Neural cell (in vitro differentiated cells): ENCODE data around the gene PTPRU. TPM values are rescaled to one million over a fixed set of nuclear protein-coding genes. Genes with fewer than 3 reads are reported as not detected.

Experiments
- H2AFZ ChIP-seq: fragments of 200-600, 300-800 bp; sonication (generic), shearing (Covaris generic); 2 replicates; pipeline ENCODE4 v1.6.0; 2014; ENCODE audit warnings: low read depth, mild to moderate bottlenecking, antibody characterized with exemption, low read length, moderate library complexity
- H3F3A ChIP-seq: fragments of 200-600 bp; shearing (Covaris generic); 2 replicates; pipeline ENCODE4 v1.6.1; 2016; ENCODE audit warnings: mild to moderate bottlenecking, moderate library complexity, mixed read lengths, antibody characterized with exemption, low read length; ENCODE audit not compliant: insufficient read depth, poor library complexity, severe bottlenecking
- H3K27ac ChIP-seq: fragments of 200-600, 300-800 bp; sonication (generic), shearing (Covaris generic); 2 replicates; pipeline ENCODE4 v1.5.1; 2014; ENCODE audit warnings: mild to moderate bottlenecking, low read length, moderate library complexity
- H3K27me3 ChIP-seq: fragments of 300-800, 200-600 bp; sonication (generic), shearing (Covaris generic); 2 replicates; pipeline ENCODE4 v1.6.0; 2014; ENCODE audit warnings: mild to moderate bottlenecking, low read depth, low read length, moderate library complexity; ENCODE audit not compliant: insufficient read depth
- H3K36me3 ChIP-seq: fragments of 300-800, 200-600 bp; sonication (generic), shearing (Covaris generic); 2 replicates; pipeline ENCODE4 v1.5.1; 2014; ENCODE audit warnings: mild to moderate bottlenecking, antibody characterized with exemption, low read length, moderate library complexity; ENCODE audit not compliant: insufficient read depth
- H3K4me2 ChIP-seq: fragments of 300-800, 200-600 bp; sonication (generic), shearing (Covaris generic); 2 replicates; pipeline ENCODE4 v1.6.0; 2014; ENCODE audit warnings: mild to moderate bottlenecking, low read length
- H3K4me3 ChIP-seq: fragments of 300-800, 200-600 bp; sonication (generic), shearing (Covaris generic); 2 replicates; pipeline ENCODE4 v1.5.1; 2014; ENCODE audit warnings: mild to moderate bottlenecking, low read length, moderate library complexity
- H3K79me2 ChIP-seq: fragments of 200-600 bp; shearing (Covaris generic); replicated peaks from 2 replicates; pipeline ENCODE4 v1.6.0; 2014; ENCODE audit warnings: mild to moderate bottlenecking, low read length, moderate library complexity; ENCODE audit not compliant: insufficient read depth
- H3K9ac ChIP-seq: fragments of 300-800, 200-600 bp; sonication (generic), shearing (Covaris generic); 2 replicates; pipeline ENCODE4 v1.6.1; 2016; ENCODE audit warnings: mild to moderate bottlenecking, low read length, mixed read lengths
- H3K9me2 ChIP-seq: fragments of 200-600 bp; shearing (Covaris generic); 2 replicates; pipeline ENCODE4 v1.6.1; 2016; ENCODE audit warnings: mild to moderate bottlenecking, low read length, mixed read lengths; ENCODE audit not compliant: insufficient read depth
- H3K9me3 ChIP-seq: fragments of 200-600, 300-800 bp; sonication (generic), shearing (Covaris generic); 2 replicates; pipeline ENCODE4 v1.6.1; 2016; ENCODE audit warnings: mild to moderate bottlenecking, mixed run types, low read length, moderate library complexity, mixed read lengths
- H4K20me1 ChIP-seq: fragments of 200-600 bp; shearing (Covaris generic); 2 replicates; pipeline ENCODE4 v1.6.1; 2016; ENCODE audit warnings: mild to moderate bottlenecking, mixed run types; ENCODE audit not compliant: insufficient read depth
- CTCF ChIP-seq: fragments of 450-650 bp; IDR thresholded peaks from 2 replicates; pipeline ENCODE4 v1.5.1; 2014; ENCODE audit warnings: antibody characterized with exemption, mild to moderate bottlenecking, moderate library complexity; ENCODE audit not compliant: poor library complexity, severe bottlenecking
- EP300 ChIP-seq: fragments of 450-650 bp; conservative IDR thresholded peaks from 2 replicates; pipeline ENCODE4 v1.6.1; 2014; ENCODE audit warnings: antibody characterized with exemption, mild to moderate bottlenecking, moderate library complexity; ENCODE audit not compliant: poor library complexity, severe bottlenecking
- EZH2 ChIP-seq: fragments of 200-600, 300-800 bp; shearing (Covaris generic), sonication (generic); IDR thresholded peaks from 2 replicates; pipeline ENCODE4 v1.6.1; 2014; ENCODE audit warnings: antibody characterized with exemption, low read length, borderline replicate concordance, mild to moderate bottlenecking; ENCODE audit not compliant: insufficient read depth, poor library complexity, severe bottlenecking
- MXI1 ChIP-seq: fragments of 450-650 bp; conservative IDR thresholded peaks from 2 replicates; pipeline ENCODE4 v1.6.1; 2014; ENCODE audit warnings: antibody characterized with exemption, mild to moderate bottlenecking; ENCODE audit not compliant: poor library complexity, severe bottlenecking
- POLR2AphosphoS5 ChIP-seq: IDR thresholded peaks from 2 replicates; pipeline ENCODE4 v1.6.1; 2012
- RAD21 ChIP-seq: fragments of 450-650 bp; conservative IDR thresholded peaks from 2 replicates; pipeline ENCODE4 v1.6.1; 2014; ENCODE audit warnings: antibody characterized with exemption, mild to moderate bottlenecking, moderate library complexity
- REST ChIP-seq: IDR thresholded peaks from 2 replicates; pipeline ENCODE4 v1.6.1; 2012; ENCODE audit warnings: borderline replicate concordance
- SMC3 ChIP-seq: fragments of 450-650 bp; conservative IDR thresholded peaks from 2 replicates; pipeline ENCODE4 v1.6.1; 2014; ENCODE audit warnings: antibody characterized with exemption, mild to moderate bottlenecking, moderate library complexity; ENCODE audit not compliant: poor library complexity
- TAF1 ChIP-seq: IDR thresholded peaks from 2 replicates; pipeline ENCODE4 v1.6.1; 2012; ENCODE audit warnings: low read depth
- polyA plus RNA-seq: library from polyadenylated mRNA; depleted of rRNA; stranded (reverse); fragments of >200 nt; gene quantifications from 2 replicates; pipeline ENCODE4 v1.2.3, GENCODE V29; 2014

The PTPRU gene
- polyA plus RNA-seq, 1 donor from 2014 or later: 5.0 TPM

GRCh38 chr1:29217633-29218032 is 18.7 kb upstream of the PTPRU start:
- no peaks in the 10 kb centered on the region for H3K9me3 ChIP-seq
- no peak overlapping the region for H3K27ac ChIP-seq
- H4K20me1 ChIP-seq: no peaks in the 10 kb centered on the region
- H3K4me2 ChIP-seq: no peak overlapping the region
- TF ChIP-seq CTCF (no peak), MXI1 (no peak), TAF1 (no peak), EP300 (no peak), POLR2AphosphoS5 (no peak), SMC3 (no peak), EZH2 (no peak), RAD21 (no peak), REST (no peak)
- H3K9ac ChIP-seq: no peak overlapping the region
- no peaks in the 10 kb centered on the region for H3F3A ChIP-seq
- no peaks in the 10 kb centered on the region for H3K9me2 ChIP-seq
- H3K4me3 ChIP-seq: no peak overlapping the region
- no peaks in the 10 kb centered on the region for H3K36me3 ChIP-seq
- no peaks in the 10 kb centered on the region for H3K79me2 ChIP-seq
- H3K27me3 ChIP-seq: no peaks in the 10 kb centered on the region
- H2AFZ ChIP-seq: no peak overlapping the region

GRCh38 chr1:29218223-29218622 is 18.1 kb upstream of the PTPRU start:
- Histone ChIP-seq H3K4me3 (no peak overlapping the region), H2AFZ (no peak overlapping the region), H3K27ac (no peak overlapping the region)

More at GRCh38 chr1:29218223-29218622, 18.1 kb upstream of the PTPRU start:
- no peaks in the 10 kb centered on the region for H4K20me1 ChIP-seq
- no peaks in the 10 kb centered on the region for H3K9me2 ChIP-seq
- H3K4me2 ChIP-seq: no peak overlapping the region
- H3K9me3 ChIP-seq: no peaks in the 10 kb centered on the region
- H3K27me3 ChIP-seq: no peaks in the 10 kb centered on the region
- H3K79me2 ChIP-seq: no peaks in the 10 kb centered on the region
- no peaks in the 10 kb centered on the region for H3K36me3 ChIP-seq
- H3K9ac ChIP-seq: no peak overlapping the region
- no peaks in the 10 kb centered on the region for H3F3A ChIP-seq
- TF ChIP-seq EZH2: no peak
- TF ChIP-seq TAF1: no peak
- no peak for TF ChIP-seq REST
- no peak for TF ChIP-seq RAD21
- TF ChIP-seq SMC3: no peak
- no peak for TF ChIP-seq CTCF
- TF ChIP-seq MXI1: no peak
- TF ChIP-seq POLR2AphosphoS5: no peak
- no peak for TF ChIP-seq EP300
